HCT116 (cell line): Measurements from ENCODE around the gene HCN1.

Source experiments
- CBX3 ChIP-seq: IDR thresholded peaks from 2 replicates; pipeline ENCODE4 v1.6.1; 2012; ENCODE audit warnings: low read depth
- CEBPB ChIP-seq: IDR thresholded peaks from 2 replicates; pipeline ENCODE4 v1.6.1; 2012; ENCODE audit warnings: low read depth
- EGR1 ChIP-seq: IDR thresholded peaks from 2 replicates; pipeline ENCODE4 v1.6.1; 2012; ENCODE audit warnings: low read depth
- EZH2 ChIP-seq: fragments of 200-600 bp; sonication (generic); IDR thresholded peaks from 2 replicates; pipeline ENCODE4 v1.6.1; 2017; ENCODE audit warnings: antibody characterized with exemption, mixed run types
- POLR2A ChIP-seq: IDR thresholded peaks from 2 replicates; pipeline ENCODE4 v1.7.0; 2011; ENCODE audit warnings: borderline replicate concordance; ENCODE audit not compliant: insufficient read depth, insufficient read length; ENCODE audit errors: extremely low read depth
- POLR2AphosphoS5 ChIP-seq: IDR thresholded peaks from 2 replicates; pipeline ENCODE4 v1.6.1; 2011; ENCODE audit warnings: mild to moderate bottlenecking, low read depth, low read length, moderate library complexity
- RAD21 ChIP-seq: IDR thresholded peaks from 2 replicates; pipeline ENCODE4 v1.6.1; 2012; ENCODE audit warnings: low read depth, mild to moderate bottlenecking
- SIN3A ChIP-seq: IDR thresholded peaks from 2 replicates; pipeline ENCODE4 v1.6.1; 2012; ENCODE audit warnings: low read depth
- SP1 ChIP-seq: IDR thresholded peaks from 2 replicates; pipeline ENCODE4 v1.6.1; 2012; ENCODE audit warnings: low read depth
- ZFX ChIP-seq: fragments of 450-650 bp; IDR thresholded peaks from 2 replicates; pipeline ENCODE4 v1.6.1; 2017
- TF ChIP-seq, protein P1 (sequence below), 3 experiments: fragments of 200-600 bp in 1 of 3; sonication (generic) in 1 of 3; IDR thresholded peaks in 2 of 3; conservative IDR thresholded peaks in 1 of 3; 2 replicates each; pipeline ENCODE4 v1.5.1; 2012 to 2017; ENCODE audit warnings: low read depth in 2 of 3, low read length in 2 of 3, antibody characterized with exemption in 1 of 3, borderline replicate concordance in 1 of 3, control low read depth in 1 of 3, mild to moderate bottlenecking in 1 of 3, mixed read lengths in 1 of 3, mixed run types in 1 of 3, moderate library complexity in 1 of 3; ENCODE audit not compliant: insufficient read depth in 1 of 3
- TF ChIP-seq, protein P2 (sequence below): IDR thresholded peaks from 2 replicates; pipeline ENCODE4 v1.6.1; 2012

DNA sequence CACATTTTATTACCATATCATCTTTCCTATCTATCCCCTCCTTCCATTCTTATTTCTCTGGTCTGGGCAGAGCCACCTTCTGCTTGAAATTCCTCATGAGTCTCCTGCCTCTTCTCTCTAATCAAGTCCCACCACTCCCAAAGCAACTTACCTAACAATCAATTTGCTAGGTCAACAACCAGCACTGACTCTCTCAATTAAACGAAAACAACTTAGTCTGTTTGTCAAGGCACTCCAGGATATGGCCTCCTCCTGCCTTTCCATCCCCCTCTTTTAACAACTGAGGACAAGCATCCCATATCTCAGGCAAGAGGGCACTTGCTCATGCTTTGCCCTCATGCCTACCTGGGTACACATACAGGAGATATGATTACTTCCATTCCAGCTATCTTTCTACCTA, 47.4 kb downstream of the HCN1 start:
- TF ChIP-seq CEBPB = no peak
- TF ChIP-seq EZH2 = no peak
- no peak for TF ChIP-seq CBX3
- TF ChIP-seq POLR2AphosphoS5 = no peak
- TF ChIP-seq ZFX = no peak
- TF ChIP-seq, protein P1, sequence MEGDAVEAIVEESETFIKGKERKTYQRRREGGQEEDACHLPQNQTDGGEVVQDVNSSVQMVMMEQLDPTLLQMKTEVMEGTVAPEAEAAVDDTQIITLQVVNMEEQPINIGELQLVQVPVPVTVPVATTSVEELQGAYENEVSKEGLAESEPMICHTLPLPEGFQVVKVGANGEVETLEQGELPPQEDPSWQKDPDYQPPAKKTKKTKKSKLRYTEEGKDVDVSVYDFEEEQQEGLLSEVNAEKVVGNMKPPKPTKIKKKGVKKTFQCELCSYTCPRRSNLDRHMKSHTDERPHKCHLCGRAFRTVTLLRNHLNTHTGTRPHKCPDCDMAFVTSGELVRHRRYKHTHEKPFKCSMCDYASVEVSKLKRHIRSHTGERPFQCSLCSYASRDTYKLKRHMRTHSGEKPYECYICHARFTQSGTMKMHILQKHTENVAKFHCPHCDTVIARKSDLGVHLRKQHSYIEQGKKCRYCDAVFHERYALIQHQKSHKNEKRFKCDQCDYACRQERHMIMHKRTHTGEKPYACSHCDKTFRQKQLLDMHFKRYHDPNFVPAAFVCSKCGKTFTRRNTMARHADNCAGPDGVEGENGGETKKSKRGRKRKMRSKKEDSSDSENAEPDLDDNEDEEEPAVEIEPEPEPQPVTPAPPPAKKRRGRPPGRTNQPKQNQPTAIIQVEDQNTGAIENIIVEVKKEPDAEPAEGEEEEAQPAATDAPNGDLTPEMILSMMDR (IDR thresholded peaks at IDR 0.05 in 2 of 3, conservative IDR thresholded peaks at IDR 0.05 in 1 of 3; ENCODE audit: borderline replicate concordance in 1 of 3, insufficient read depth in 1 of 3, low read depth in 2 of 3, low read length in 2 of 3) = no peak
- TF ChIP-seq POLR2A = no peak
- no peak for TF ChIP-seq EGR1
- TF ChIP-seq SIN3A = no peak
- TF ChIP-seq RAD21 = no peak
- no peak for TF ChIP-seq SP1
- TF ChIP-seq, protein P2, sequence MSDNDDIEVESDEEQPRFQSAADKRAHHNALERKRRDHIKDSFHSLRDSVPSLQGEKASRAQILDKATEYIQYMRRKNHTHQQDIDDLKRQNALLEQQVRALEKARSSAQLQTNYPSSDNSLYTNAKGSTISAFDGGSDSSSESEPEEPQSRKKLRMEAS = no peak
